Stimulated activated CD8-positive, alpha-beta memory T cell treated with anti-CD3 and anti-CD28 coated beads, Interleukin-7, amount 100 ng/mL, for 4 hours (primary cell): ENCODE results near the gene FAM124A.
A peak's percentile ranks its signal among the peaks of the same experiment; 100 is the strongest.
"Not testable (repeated sequence)": the region's sequence is repeated elsewhere in the genome, so short reads cannot be mapped to it uniquely, and the experiment has no call there.

Experiments
- DNase-seq, 2 donors: peaks; one replicate each; pipeline ENCODE4 v3.0.0-alpha.2; 2020; ENCODE audit warnings: low read depth in 2 of 2

Gene FAM124A

GRCh38 chr13:51269039-51269438 is 46.8 kb downstream of the FAM124A start:
- no peak for DNase-seq

GRCh38 chr13:51270623-51271415 is 48.6 kb downstream of the FAM124A start:
- DNase-seq, result no peak

- DNase-seq, result no peak
Measured at GRCh38 chr13:51271528-51272085, 49.4 kb downstream of the FAM124A start.

GRCh38 chr13:51275101-51275500 is 52.9 kb downstream of the FAM124A start:
- DNase-seq, result no peak

GRCh38 chr13:51276636-51277035 is 54.4 kb downstream of the FAM124A start:
- no peak for DNase-seq

- no peak for DNase-seq
Measured at GRCh38 chr13:51277928-51278327, 55.7 kb downstream of the FAM124A start.

- DNase-seq, result no peak
Measured at GRCh38 chr13:51278426-51279130, 56.4 kb downstream of the FAM124A start.

GRCh38 chr13:51280379-51280940 is 58.3 kb downstream of the FAM124A start:
- no peak for DNase-seq

- DNase-seq, result no peak
Measured at GRCh38 chr13:51282322-51282721, 60.1 kb downstream of the FAM124A start.

- not testable (repeated sequence) for DNase-seq
Measured at GRCh38 chr13:51282923-51283322, 60.7 kb downstream of the FAM124A start.

- no peak for DNase-seq
Measured at GRCh38 chr13:51283371-51283770, 61.2 kb downstream of the FAM124A start.

GRCh38 chr13:51284339-51284738 is 62.1 kb downstream of the FAM124A start:
- no peak for DNase-seq

- DNase-seq, result peak; percentile 45 to 51
Measured at GRCh38 chr13:51286135-51287002, 64.2 kb downstream of the FAM124A start.

- no peak for DNase-seq
Measured at GRCh38 chr13:51287758-51288157, 65.6 kb downstream of the FAM124A start.

- DNase-seq, result not testable (repeated sequence)
Measured at GRCh38 chr13:51288254-51288653, 66.1 kb downstream of the FAM124A start.

- no peak for DNase-seq
Measured at GRCh38 chr13:51291341-51291740, 69.1 kb downstream of the FAM124A start.

GRCh38 chr13:51292000-51292565 is 69.9 kb downstream of the FAM124A start:
- DNase-seq, result no peak

- no peak for DNase-seq
Measured at GRCh38 chr13:51297556-51297955, 75.4 kb downstream of the FAM124A start.

GRCh38 chr13:51298812-51299211 is 76.6 kb downstream of the FAM124A start:
- no peak for DNase-seq

- DNase-seq, result no peak
Measured at GRCh38 chr13:51303063-51303552, 80.9 kb downstream of the FAM124A start.

GRCh38 chr13:51303882-51304281 is 81.7 kb downstream of the FAM124A start:
- DNase-seq, result no peak
